Natural killer cell (primary cell): ENCODE results near the gene MECP2. TPM values are rescaled to one million over a fixed set of nuclear protein-coding genes. Genes with fewer than 3 reads are reported as not detected.

ENCODE experiments used
- ATAC-seq, 3 donors: fragments of 150-1000 bp in 2 of 3; fragments of 200-7000 bp in 1 of 3; cut with Tn5 transposase; 1 replicate in 1 of 3; 2 replicates in 2 of 3; pipeline ENCODE4 v1.10.0; 2021; ENCODE audit warnings: mild to moderate bottlenecking in 2 of 3, moderate library complexity in 2 of 3
- DNase-seq, 2 donors: peaks; one replicate each; pipeline versions ENCODE4 v3.0.0 to v3.0.0-alpha.2; 2013 to 2021; ENCODE audit warnings: mixed read lengths in 1 of 2
- H3K27ac ChIP-seq: one replicate; pipeline ENCODE4 v1.5.1; 2013; ENCODE audit warnings: mild to moderate bottlenecking, low read length
- H3K27me3 ChIP-seq: one replicate; pipeline ENCODE4 v1.6.1; 2013; ENCODE audit warnings: low read length; ENCODE audit not compliant: control insufficient read depth, insufficient read depth
- H3K36me3 ChIP-seq: one replicate; pipeline ENCODE4 v1.6.1; 2013; ENCODE audit warnings: low read length; ENCODE audit not compliant: control insufficient read depth, insufficient read depth
- H3K4me1 ChIP-seq: one replicate; pipeline ENCODE4 v1.6.1; 2013; ENCODE audit warnings: low read length; ENCODE audit not compliant: control insufficient read depth, insufficient read depth
- H3K4me3 ChIP-seq: one replicate; pipeline ENCODE4 v1.5.1; 2013; ENCODE audit warnings: low read length
- H3K9me3 ChIP-seq: one replicate; pipeline ENCODE4 v1.6.1; 2013; ENCODE audit warnings: low read length; ENCODE audit not compliant: control insufficient read depth, insufficient read depth
- H3K27ac Mint-ChIP-seq, 2 donors: one replicate each; pipeline ENCODE4 v1.8.0; 2022; ENCODE audit warnings: mild to moderate bottlenecking in 2 of 2, mixed read lengths in 2 of 2, moderate library complexity in 1 of 2
- H3K27me3 Mint-ChIP-seq, 2 donors: one replicate each; pipeline ENCODE4 v1.8.0; 2022; ENCODE audit warnings: low read depth in 2 of 2, mixed read lengths in 2 of 2
- H3K36me3 Mint-ChIP-seq: one replicate; pipeline ENCODE4 v1.8.0; 2022; ENCODE audit warnings: mixed read lengths
- H3K4me1 Mint-ChIP-seq, 2 donors: one replicate each; pipeline ENCODE4 v1.8.0; 2022; ENCODE audit warnings: mixed read lengths in 2 of 2
- H3K4me3 Mint-ChIP-seq: one replicate; pipeline ENCODE4 v1.8.0; 2022; ENCODE audit warnings: mild to moderate bottlenecking, moderate library complexity, mixed read lengths
- H3K9me3 Mint-ChIP-seq, 2 donors: one replicate each; pipeline ENCODE4 v1.8.0; 2022; ENCODE audit warnings: mixed read lengths in 2 of 2
- CTCF ChIP-seq: fragments of 200-600 bp; IDR thresholded peaks from one replicate; pipeline ENCODE4 v1.8.0; 2022; ENCODE audit warnings: antibody characterized with exemption
- WGBS: methylation state at CpG from one replicate; pipeline ENCODE4 v1.1.7; 2013; ENCODE audit warnings: missing lambda C conversion rate; ENCODE audit not compliant: insufficient coverage; 5-methylcytosine and 5-hydroxymethylcytosine counted together
- intact Hi-C: fragments of 100-400 bp; cut with micrococcal nuclease; formaldehyde crosslinking; loops from one replicate; pipeline ENCODE4 v1.14.2; 2022
- total RNA-seq, 4 donors: library from RNA; stranded (reverse); fragments of 120-200 nt in 1 of 4; gene quantifications; one replicate each; pipeline versions ENCODE4 v1.2.3 to v1.2.4, GENCODE V29; 2013 to 2022

Gene MECP2
- total RNA-seq, 3 donors from 2014 or later (not counting 1 experiment from before 2014, with no cell fraction given) = 177 to 198 (median 182) TPM

GRCh38 chrX:154135458-154136229 lies 38.1 kb upstream of the MECP2 start:
- 57% methylated on average over 5 of the region's 7 CpGs for WGBS
- H3K36me3 Mint-ChIP-seq = no peaks in the 10 kb centered on the region
- peak overlapping the region; percentile 85 to 86 for H3K27ac Mint-ChIP-seq
- ATAC-seq (no peak), DNase-seq (peak in 1 of 2 donors; percentile 65)
- Histone ChIP-seq H3K9me3 (no peaks in the 10 kb centered on the region), H3K27me3 (no peaks in the 10 kb centered on the region), H3K27ac (peak overlapping the region; percentile 68), H3K4me1 (peaks cover 17% of the 10 kb centered on the region), H3K4me3 (no peak overlapping the region), H3K36me3 (no peaks in the 10 kb centered on the region)
- intact Hi-C loops = no loop called here
- H3K4me1 Mint-ChIP-seq = peaks cover 22 to 27% of the 10 kb centered on the region in 2 donors
- H3K9me3 Mint-ChIP-seq = no peaks in the 10 kb centered on the region
- peak overlapping the region; percentile 90 for H3K4me3 Mint-ChIP-seq
- TF ChIP-seq CTCF = no peak
- H3K27me3 Mint-ChIP-seq = no peaks in the 10 kb centered on the region

DNA sequence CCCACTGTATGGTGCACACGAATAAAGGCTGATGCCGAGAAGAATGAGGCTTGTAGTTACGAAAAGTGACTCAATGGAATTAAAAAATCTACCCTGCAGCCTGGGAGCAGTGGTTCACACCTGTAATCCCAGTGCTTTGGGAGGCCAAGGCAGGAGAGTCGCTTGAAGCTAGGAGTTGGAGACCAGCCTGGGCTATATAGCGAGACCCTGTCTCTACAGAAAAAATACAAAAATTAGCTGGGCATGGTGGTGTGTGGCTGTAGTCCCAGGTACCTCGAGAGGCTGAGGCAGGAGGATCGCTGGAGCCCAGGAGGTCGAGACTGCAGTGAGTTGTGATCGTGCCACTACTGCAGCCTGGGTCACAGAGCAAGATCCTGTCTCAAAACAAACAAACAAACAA lies 34.8 kb upstream of the MECP2 start:
- intact Hi-C loops = no loop called here
- Mint-ChIP-seq H3K9me3 (no peaks in the 10 kb centered on the region), H3K27me3 (no peaks in the 10 kb centered on the region), H3K36me3 (no peaks in the 10 kb centered on the region), H3K4me1 (peaks cover 16 to 17% of the 10 kb centered on the region in 2 donors), H3K4me3 (no peak overlapping the region), H3K27ac (no peak overlapping the region)
- DNase-seq (no peak), ATAC-seq (no peak)
- Histone ChIP-seq H3K9me3 (no peaks in the 10 kb centered on the region), H3K4me1 (peaks cover 13% of the 10 kb centered on the region), H3K4me3 (no peak overlapping the region), H3K36me3 (no peaks in the 10 kb centered on the region), H3K27ac (no peak overlapping the region), H3K27me3 (no peaks in the 10 kb centered on the region)
- 92% methylated on average over 8 of the region's 9 CpGs for WGBS
- TF ChIP-seq CTCF = no peak

- DNase-seq = no peak
- H3K36me3 ChIP-seq = no peaks in the 10 kb centered on the region
- no peak for ATAC-seq
- no peaks in the 10 kb centered on the region for H3K9me3 ChIP-seq
- H3K4me3 ChIP-seq = no peak overlapping the region
- WGBS = 98% methylated on average over 3 of the region's 4 CpGs
- H3K27me3 ChIP-seq = no peaks in the 10 kb centered on the region
- no peak overlapping the region for H3K27ac ChIP-seq
- Mint-ChIP-seq H3K27me3 (no peaks in the 10 kb centered on the region), H3K27ac (no peak overlapping the region), H3K9me3 (no peaks in the 10 kb centered on the region), H3K36me3 (no peaks in the 10 kb centered on the region), H3K4me1 (peaks cover 16% of the 10 kb centered on the region in 2 donors), H3K4me3 (no peak overlapping the region)
- intact Hi-C loops = no loop called here
- TF ChIP-seq CTCF = no peak
- H3K4me1 ChIP-seq = peaks cover 9% of the 10 kb centered on the region
Observed at GRCh38 chrX:154131955-154132354, 34.4 kb upstream of the MECP2 start.

- WGBS = 96% methylated on average over 10 of the region's 11 CpGs
- intact Hi-C loops = no loop called here
Observed at GRCh38 chrX:154126101-154126500, 28.6 kb upstream of the MECP2 start.

More at GRCh38 chrX:154126101-154126500, 28.6 kb upstream of the MECP2 start:
- H3K4me3 Mint-ChIP-seq = no peak overlapping the region
- H3K27me3 Mint-ChIP-seq = no peaks in the 10 kb centered on the region
- H3K9me3 Mint-ChIP-seq = no peaks in the 10 kb centered on the region
- H3K4me1 ChIP-seq = peaks cover 37% of the 10 kb centered on the region
- no peaks in the 10 kb centered on the region for H3K36me3 ChIP-seq
- H3K4me3 ChIP-seq = no peak overlapping the region
- no peaks in the 10 kb centered on the region for H3K9me3 ChIP-seq
- H3K4me1 Mint-ChIP-seq = peaks cover 20 to 31% of the 10 kb centered on the region in 2 donors
- no peaks in the 10 kb centered on the region for H3K27me3 ChIP-seq
- no peak for TF ChIP-seq CTCF
- H3K27ac Mint-ChIP-seq = no peak overlapping the region
- DNase-seq (no peak), ATAC-seq (no peak)
- H3K36me3 Mint-ChIP-seq = no peaks in the 10 kb centered on the region
- no peak overlapping the region for H3K27ac ChIP-seq
